Esophagus muscularis mucosa (tissue), 4 donors: Measurements from ENCODE around the gene ZNF33B. TPM values are rescaled to one million over a fixed set of nuclear protein-coding genes. Genes with fewer than 3 reads are reported as not detected.
"Not testable (repeated sequence)": the region's sequence is repeated elsewhere in the genome, so short reads cannot be mapped to it uniquely, and the experiment has no call there.

ENCODE experiments used
- DNase-seq: peaks from one replicate; pipeline ENCODE4 v3.0.0-alpha.2; 2017; ENCODE audit errors: extremely low spot score
- H3K27ac ChIP-seq, 4 donors: fragments of 200-600 bp; sonication (generic); replicated peaks in 1 of 4; 1 replicate in 3 of 4; 2 replicates in 1 of 4; pipeline ENCODE4 v1.5.1; 2016 to 2019; ENCODE audit warnings: mild to moderate bottlenecking in 1 of 4
- H3K27me3 ChIP-seq, 4 donors: fragments of 200-600 bp; sonication (generic); one replicate each; pipeline versions ENCODE4 v1.5.1 to v1.6.0; 2016 to 2019
- H3K36me3 ChIP-seq, 4 donors: fragments of 200-600 bp; sonication (generic); one replicate each; pipeline ENCODE4 v1.5.1; 2016 to 2019
- H3K4me1 ChIP-seq, 4 donors: fragments of 200-600 bp; sonication (generic); one replicate each; pipeline ENCODE4 v1.5.1; 2016 to 2019
- H3K4me3 ChIP-seq, 4 donors: fragments of 200-600 bp; sonication (generic); 1 replicate in 2 of 4; 2 replicates in 2 of 4; pipeline ENCODE4 v1.5.1; 2016 to 2019; ENCODE audit warnings: mild to moderate bottlenecking in 4 of 4, moderate library complexity in 1 of 4
- H3K9me3 ChIP-seq, 4 donors: fragments of 200-600 bp; sonication (generic); 1 replicate in 3 of 4; 2 replicates in 1 of 4; pipeline ENCODE4 v1.5.1; 2016 to 2019
- EP300 ChIP-seq: sonication (generic); formaldehyde crosslinking; IDR thresholded peaks from one replicate; pipeline ENCODE4 v1.6.1; 2017; ENCODE audit warnings: antibody characterized with exemption
- POLR2A ChIP-seq: fragments of 450-650 bp; IDR thresholded peaks from one replicate; pipeline ENCODE4 v1.6.1; 2017; ENCODE audit warnings: antibody characterized with exemption, moderate library complexity, mild to moderate bottlenecking, low read depth
- POLR2AphosphoS5 ChIP-seq, 2 donors: sonication (generic); formaldehyde crosslinking; IDR thresholded peaks; one replicate each; pipeline ENCODE4 v1.6.1; 2017; ENCODE audit warnings: antibody characterized with exemption in 2 of 2
- WGBS: methylation state at CpG from one replicate; pipeline ENCODE4 v1.1.5; 2018; 5-methylcytosine and 5-hydroxymethylcytosine counted together
- intact Hi-C: fragments of 100-400 bp; cut with DNase I; formaldehyde crosslinking; loops from one replicate; pipeline ENCODE4 v1.15.1; 2023
- total RNA-seq, 4 donors: library from RNA; depleted of rRNA; stranded (reverse); fragments of >200 nt; gene quantifications; one replicate each; pipeline versions ENCODE4 v1.1.0 to v1.2.1, GENCODE V29; 2016
- TF ChIP-seq, protein P1 (sequence below), 3 experiments: fragments of 200-600 bp in 2 of 3; fragments of 450-650 bp in 1 of 3; sonication (generic) in 2 of 3; IDR thresholded peaks; one replicate each; pipeline ENCODE4 v1.5.1; 2017 to 2019; ENCODE audit warnings: antibody characterized with exemption in 3 of 3, mild to moderate bottlenecking in 2 of 3, moderate library complexity in 1 of 3

Gene ZNF33B
- total RNA-seq, 4 donors from 2014 or later = 10.8 to 18.4 (median 15.9) TPM

- Histone ChIP-seq H3K27ac (no peak overlapping the region), H3K4me1 (no peaks in the 10 kb centered on the region), H3K27me3 (peaks cover 0 to 8% (median 0%) of the 10 kb centered on the region in 4 donors), H3K9me3 (no peaks in the 10 kb centered on the region), H3K4me3 (no peak overlapping the region), H3K36me3 (no peaks in the 10 kb centered on the region)
- no peak for TF ChIP-seq POLR2A
- TF ChIP-seq, protein P1, sequence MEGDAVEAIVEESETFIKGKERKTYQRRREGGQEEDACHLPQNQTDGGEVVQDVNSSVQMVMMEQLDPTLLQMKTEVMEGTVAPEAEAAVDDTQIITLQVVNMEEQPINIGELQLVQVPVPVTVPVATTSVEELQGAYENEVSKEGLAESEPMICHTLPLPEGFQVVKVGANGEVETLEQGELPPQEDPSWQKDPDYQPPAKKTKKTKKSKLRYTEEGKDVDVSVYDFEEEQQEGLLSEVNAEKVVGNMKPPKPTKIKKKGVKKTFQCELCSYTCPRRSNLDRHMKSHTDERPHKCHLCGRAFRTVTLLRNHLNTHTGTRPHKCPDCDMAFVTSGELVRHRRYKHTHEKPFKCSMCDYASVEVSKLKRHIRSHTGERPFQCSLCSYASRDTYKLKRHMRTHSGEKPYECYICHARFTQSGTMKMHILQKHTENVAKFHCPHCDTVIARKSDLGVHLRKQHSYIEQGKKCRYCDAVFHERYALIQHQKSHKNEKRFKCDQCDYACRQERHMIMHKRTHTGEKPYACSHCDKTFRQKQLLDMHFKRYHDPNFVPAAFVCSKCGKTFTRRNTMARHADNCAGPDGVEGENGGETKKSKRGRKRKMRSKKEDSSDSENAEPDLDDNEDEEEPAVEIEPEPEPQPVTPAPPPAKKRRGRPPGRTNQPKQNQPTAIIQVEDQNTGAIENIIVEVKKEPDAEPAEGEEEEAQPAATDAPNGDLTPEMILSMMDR (IDR thresholded peaks at IDR 0.05) = no peak
- no peak for TF ChIP-seq EP300
- no peak for TF ChIP-seq POLR2AphosphoS5 (IDR thresholded peaks at IDR 0.05)
- intact Hi-C loops = no loop called here
- no peak for DNase-seq
- whole genome bisulfite sequencing = 73% methylated on average over 5 of the region's 5 CpGs
Observed at GRCh38 chr10:42574336-42574735, 64.0 kb downstream of the ZNF33B start.

DNA sequence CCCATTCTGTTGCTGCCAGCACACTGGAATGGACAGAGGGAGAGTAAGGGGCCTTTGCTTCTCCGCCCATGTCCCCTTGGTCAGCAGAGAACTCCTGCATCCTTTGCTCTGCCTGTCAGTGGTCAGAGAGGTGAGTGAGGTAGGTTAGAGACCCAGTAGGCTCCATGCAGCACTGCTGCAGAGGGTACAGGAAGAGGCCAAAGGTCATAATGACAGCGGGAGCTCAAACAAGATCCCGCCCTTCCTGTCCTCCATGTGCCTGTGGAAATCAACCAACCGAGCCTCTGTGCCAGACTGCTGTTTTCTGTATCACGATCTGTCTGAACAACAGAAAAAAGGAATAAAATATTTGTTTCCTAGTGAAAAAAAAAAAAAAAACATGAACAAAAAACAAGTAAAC lies 81.4 kb downstream of the ZNF33B start:
- no peaks in the 10 kb centered on the region for H3K36me3 ChIP-seq
- no peaks in the 10 kb centered on the region for H3K9me3 ChIP-seq
- H3K27ac ChIP-seq = no peak overlapping the region
- TF ChIP-seq EP300 (no peak), POLR2AphosphoS5 (IDR thresholded peaks at IDR 0.05) (no peak), POLR2A (no peak)
- TF ChIP-seq, protein P1 (IDR thresholded peaks at IDR 0.05) = no peak
- no peak for DNase-seq
- intact Hi-C loops = no loop called here
- 67% methylated on average over 5 of the region's 5 CpGs for WGBS
- peaks cover 1 to 10% (median 9%) of the 10 kb centered on the region in 4 donors for H3K4me1 ChIP-seq
- H3K27me3 ChIP-seq = no peaks in the 10 kb centered on the region
- no peak overlapping the region for H3K4me3 ChIP-seq

DNA sequence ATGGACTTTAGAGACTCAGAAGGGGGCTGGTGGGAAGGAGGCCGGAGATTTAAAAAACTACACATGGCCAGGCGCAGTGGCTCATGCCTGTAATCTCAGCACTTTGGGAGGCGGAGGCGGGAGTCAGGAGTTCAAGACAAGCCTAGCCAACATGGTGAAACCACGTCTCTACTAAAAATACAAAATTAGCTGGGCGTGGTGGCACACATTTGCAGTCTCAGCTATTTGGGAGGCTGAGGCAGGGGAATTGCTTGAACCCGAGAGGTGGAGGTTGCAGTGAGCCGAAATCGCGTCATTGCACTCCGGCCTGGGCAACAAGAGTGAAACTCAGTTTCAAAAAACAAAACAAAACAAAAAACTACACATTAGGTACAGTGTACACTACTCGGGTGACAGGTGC lies 84.8 kb downstream of the ZNF33B start:
- not testable (repeated sequence) for H3K9me3 ChIP-seq, H3K27me3 ChIP-seq, DNase-seq
- WGBS = 88% methylated on average over 12 of the region's 12 CpGs
- Histone ChIP-seq H3K36me3 (peaks cover 0 to 17% (median 0%) of the 10 kb centered on the region in 4 donors), H3K4me3 (peak overlapping the region; percentile 79 to 86 (median 82)), H3K27ac (peak overlapping the region in 3 of 4 donors; percentile 64 to 82 (median 81)), H3K4me1 (peaks cover 10 to 26% (median 25%) of the 10 kb centered on the region in 4 donors)
- intact Hi-C loops = loop anchor here (5.0 kb wide), 2 partner anchors 84 to 229 kb away; partner anchors contain the start of genes BMS1 and ZNF33B

DNA sequence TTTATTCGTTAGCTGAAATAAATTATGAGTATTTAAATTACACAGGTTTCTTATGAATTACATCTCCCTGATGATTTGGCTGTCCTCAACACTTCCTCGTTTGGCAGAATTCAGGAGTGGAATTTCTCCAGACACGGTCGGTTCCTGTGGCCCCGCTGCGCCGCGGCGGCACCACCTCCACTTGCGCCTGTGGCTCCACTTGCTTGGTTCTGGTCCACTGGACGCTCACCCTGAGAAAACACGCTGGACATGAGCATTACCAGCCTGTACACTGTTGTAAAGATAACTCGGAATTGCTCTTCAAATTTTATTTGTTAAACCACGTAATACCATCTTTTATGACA lies 85.3 kb downstream of the ZNF33B start:
- Histone ChIP-seq H3K27ac (peak overlapping the region; percentile 64 to 82 (median 82)), H3K27me3 (no peaks in the 10 kb centered on the region), H3K36me3 (peaks cover 0 to 17% (median 0%) of the 10 kb centered on the region in 4 donors), H3K9me3 (no peaks in the 10 kb centered on the region), H3K4me3 (peak overlapping the region; percentile 79 to 86 (median 82)), H3K4me1 (peaks cover 10 to 26% (median 25%) of the 10 kb centered on the region in 4 donors)
- TF ChIP-seq EP300 (peak; percentile 24), POLR2A (no peak)
- TF ChIP-seq, protein P1 (IDR thresholded peaks at IDR 0.05) = no peak
- intact Hi-C loops = loop anchor here (5.0 kb wide), 2 partner anchors 84 to 229 kb away; partner anchors contain the start of genes BMS1 and ZNF33B
- WGBS = 3% methylated on average over 14 of the region's 14 CpGs
- no peak for DNase-seq

GRCh38 chr10:42552188-42553063 lies 85.9 kb downstream of the ZNF33B start:
- H3K36me3 ChIP-seq = peaks cover 0 to 17% (median 0%) of the 10 kb centered on the region in 4 donors
- peak overlapping the region; percentile 81 to 83 (median 82) for H3K27ac ChIP-seq
- intact Hi-C loops = loop anchor here (5.0 kb wide), 2 partner anchors 85 to 230 kb away; partner anchors contain the start of genes BMS1 and ZNF33B
- TF ChIP-seq, protein P1 (IDR thresholded peaks at IDR 0.05) = peak in 1 of 3 experiments; percentile 18
- TF ChIP-seq EP300 (no peak), POLR2AphosphoS5 (IDR thresholded peaks at IDR 0.05) (peak; percentile 84 to 93), POLR2A (no peak)
- DNase-seq = peak; percentile 99
- WGBS = under 1% methylated on average over 50 of the region's 61 CpGs
- peaks cover 10 to 26% (median 25%) of the 10 kb centered on the region in 4 donors for H3K4me1 ChIP-seq
- no peaks in the 10 kb centered on the region for H3K9me3 ChIP-seq
- H3K27me3 ChIP-seq = no peaks in the 10 kb centered on the region
- H3K4me3 ChIP-seq = peak overlapping the region; percentile 79 to 86 (median 82)
